ENCODE measurements around the gene SORCS2.

DNA sequence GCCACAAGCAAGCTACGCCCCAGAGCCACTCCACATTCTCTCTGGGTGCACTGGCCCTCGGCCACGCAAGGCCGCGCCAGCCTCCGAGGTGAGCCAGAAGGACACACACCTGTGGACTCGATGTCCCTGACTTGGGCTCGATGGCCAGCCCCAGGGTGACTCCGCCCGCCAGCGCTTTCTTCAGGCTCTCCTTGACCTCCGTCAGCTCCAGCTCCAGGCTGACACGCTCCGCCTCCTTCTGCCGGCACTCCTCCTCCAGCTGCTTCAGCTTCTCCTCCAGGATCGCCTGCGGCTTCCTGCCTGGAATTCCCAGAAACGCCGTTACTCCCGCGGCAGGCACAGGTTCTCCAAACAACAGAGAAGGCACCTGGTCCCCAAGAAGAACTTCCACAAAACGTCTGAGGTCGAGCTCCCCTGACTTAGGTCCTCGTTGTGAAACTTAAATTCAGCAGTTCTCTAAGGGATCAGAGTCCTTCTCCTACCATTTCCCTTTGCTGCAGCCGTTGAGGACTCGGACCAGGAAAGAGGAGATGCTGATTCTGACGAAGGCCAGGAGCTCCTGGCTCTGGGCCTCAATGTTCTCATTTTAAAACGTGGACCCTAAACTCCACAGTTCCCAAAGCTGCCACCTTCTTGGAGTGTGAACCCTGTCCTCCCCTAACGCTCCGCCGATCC lies 580.5 kb downstream of the SORCS2 start:
- TF ChIP-seq, protein P1, sequence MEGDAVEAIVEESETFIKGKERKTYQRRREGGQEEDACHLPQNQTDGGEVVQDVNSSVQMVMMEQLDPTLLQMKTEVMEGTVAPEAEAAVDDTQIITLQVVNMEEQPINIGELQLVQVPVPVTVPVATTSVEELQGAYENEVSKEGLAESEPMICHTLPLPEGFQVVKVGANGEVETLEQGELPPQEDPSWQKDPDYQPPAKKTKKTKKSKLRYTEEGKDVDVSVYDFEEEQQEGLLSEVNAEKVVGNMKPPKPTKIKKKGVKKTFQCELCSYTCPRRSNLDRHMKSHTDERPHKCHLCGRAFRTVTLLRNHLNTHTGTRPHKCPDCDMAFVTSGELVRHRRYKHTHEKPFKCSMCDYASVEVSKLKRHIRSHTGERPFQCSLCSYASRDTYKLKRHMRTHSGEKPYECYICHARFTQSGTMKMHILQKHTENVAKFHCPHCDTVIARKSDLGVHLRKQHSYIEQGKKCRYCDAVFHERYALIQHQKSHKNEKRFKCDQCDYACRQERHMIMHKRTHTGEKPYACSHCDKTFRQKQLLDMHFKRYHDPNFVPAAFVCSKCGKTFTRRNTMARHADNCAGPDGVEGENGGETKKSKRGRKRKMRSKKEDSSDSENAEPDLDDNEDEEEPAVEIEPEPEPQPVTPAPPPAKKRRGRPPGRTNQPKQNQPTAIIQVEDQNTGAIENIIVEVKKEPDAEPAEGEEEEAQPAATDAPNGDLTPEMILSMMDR (IDR thresholded peaks at IDR 0.05; ENCODE audit: low read length) = no peak
- TF ChIP-seq EZH2 (IDR thresholded peaks at IDR 0.05; ENCODE audit: borderline replicate concordance, low read length) = no peak

All from OCI-LY1 (cell line).